ENCODE data around the gene PDP2.

DNA sequence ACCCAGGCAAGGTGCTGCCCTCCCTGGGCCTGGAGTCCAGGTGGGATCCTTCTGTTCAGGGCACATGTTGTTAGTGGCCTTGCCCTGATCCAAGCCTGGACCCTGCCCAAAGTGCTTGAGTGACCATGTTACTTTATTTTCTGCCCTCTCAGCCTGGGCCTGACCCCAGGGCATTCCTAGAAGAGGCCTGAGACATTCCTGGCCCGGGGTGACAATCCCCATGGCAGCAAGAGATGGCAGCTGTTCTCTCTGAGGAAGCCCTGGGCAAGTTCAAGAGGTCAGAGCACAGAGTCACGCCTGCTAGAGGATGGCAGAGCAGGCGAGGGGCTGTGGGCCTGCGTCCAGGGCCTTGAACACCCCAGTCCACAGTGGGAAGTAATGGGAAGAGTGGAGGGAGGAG lies 33.4 kb downstream of the PDP2 start:
- TF ChIP-seq, protein P1, sequence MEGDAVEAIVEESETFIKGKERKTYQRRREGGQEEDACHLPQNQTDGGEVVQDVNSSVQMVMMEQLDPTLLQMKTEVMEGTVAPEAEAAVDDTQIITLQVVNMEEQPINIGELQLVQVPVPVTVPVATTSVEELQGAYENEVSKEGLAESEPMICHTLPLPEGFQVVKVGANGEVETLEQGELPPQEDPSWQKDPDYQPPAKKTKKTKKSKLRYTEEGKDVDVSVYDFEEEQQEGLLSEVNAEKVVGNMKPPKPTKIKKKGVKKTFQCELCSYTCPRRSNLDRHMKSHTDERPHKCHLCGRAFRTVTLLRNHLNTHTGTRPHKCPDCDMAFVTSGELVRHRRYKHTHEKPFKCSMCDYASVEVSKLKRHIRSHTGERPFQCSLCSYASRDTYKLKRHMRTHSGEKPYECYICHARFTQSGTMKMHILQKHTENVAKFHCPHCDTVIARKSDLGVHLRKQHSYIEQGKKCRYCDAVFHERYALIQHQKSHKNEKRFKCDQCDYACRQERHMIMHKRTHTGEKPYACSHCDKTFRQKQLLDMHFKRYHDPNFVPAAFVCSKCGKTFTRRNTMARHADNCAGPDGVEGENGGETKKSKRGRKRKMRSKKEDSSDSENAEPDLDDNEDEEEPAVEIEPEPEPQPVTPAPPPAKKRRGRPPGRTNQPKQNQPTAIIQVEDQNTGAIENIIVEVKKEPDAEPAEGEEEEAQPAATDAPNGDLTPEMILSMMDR (IDR thresholded peaks at IDR 0.05): no peak
- TF ChIP-seq SMC3 (IDR thresholded peaks at IDR 0.05; ENCODE audit: low read depth, low read length) (no peak), TAF1 (IDR thresholded peaks at IDR 0.05; ENCODE audit: borderline replicate concordance, low read depth, low read length) (no peak), RXRA (IDR thresholded peaks at IDR 0.05; ENCODE audit: borderline replicate concordance, low read depth) (no peak), POLR2AphosphoS5 (IDR thresholded peaks at IDR 0.05; ENCODE audit: low read depth, low read length) (no peak), TCF12 (IDR thresholded peaks at IDR 0.05) (no peak), YY1 (IDR thresholded peaks at IDR 0.05; ENCODE audit: low read depth) (no peak), EZH2phosphoT487 (IDR thresholded peaks at IDR 0.05; ENCODE audit: borderline replicate concordance, low read depth) (no peak)
- TF ChIP-seq, protein P2, sequence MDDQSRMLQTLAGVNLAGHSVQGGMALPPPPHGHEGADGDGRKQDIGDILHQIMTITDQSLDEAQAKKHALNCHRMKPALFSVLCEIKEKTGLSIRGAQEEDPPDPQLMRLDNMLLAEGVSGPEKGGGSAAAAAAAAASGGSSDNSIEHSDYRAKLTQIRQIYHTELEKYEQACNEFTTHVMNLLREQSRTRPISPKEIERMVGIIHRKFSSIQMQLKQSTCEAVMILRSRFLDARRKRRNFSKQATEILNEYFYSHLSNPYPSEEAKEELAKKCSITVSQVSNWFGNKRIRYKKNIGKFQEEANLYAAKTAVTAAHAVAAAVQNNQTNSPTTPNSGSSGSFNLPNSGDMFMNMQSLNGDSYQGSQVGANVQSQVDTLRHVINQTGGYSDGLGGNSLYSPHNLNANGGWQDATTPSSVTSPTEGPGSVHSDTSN (IDR thresholded peaks at IDR 0.05): no peak
- TF ChIP-seq, protein P3, sequence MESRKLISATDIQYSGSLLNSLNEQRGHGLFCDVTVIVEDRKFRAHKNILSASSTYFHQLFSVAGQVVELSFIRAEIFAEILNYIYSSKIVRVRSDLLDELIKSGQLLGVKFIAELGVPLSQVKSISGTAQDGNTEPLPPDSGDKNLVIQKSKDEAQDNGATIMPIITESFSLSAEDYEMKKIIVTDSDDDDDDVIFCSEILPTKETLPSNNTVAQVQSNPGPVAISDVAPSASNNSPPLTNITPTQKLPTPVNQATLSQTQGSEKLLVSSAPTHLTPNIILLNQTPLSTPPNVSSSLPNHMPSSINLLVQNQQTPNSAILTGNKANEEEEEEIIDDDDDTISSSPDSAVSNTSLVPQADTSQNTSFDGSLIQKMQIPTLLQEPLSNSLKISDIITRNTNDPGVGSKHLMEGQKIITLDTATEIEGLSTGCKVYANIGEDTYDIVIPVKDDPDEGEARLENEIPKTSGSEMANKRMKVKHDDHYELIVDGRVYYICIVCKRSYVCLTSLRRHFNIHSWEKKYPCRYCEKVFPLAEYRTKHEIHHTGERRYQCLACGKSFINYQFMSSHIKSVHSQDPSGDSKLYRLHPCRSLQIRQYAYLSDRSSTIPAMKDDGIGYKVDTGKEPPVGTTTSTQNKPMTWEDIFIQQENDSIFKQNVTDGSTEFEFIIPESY (IDR thresholded peaks at IDR 0.05; ENCODE audit: borderline replicate concordance, low read depth): no peak
